Esophagus muscularis mucosa (tissue), 4 donors: ENCODE results near the gene RNASE12. TPM values are rescaled to one million over a fixed set of nuclear protein-coding genes. Genes with fewer than 3 reads are reported as not detected.

Source experiments
- DNase-seq: peaks from one replicate; pipeline ENCODE4 v3.0.0-alpha.2; 2017; ENCODE audit errors: extremely low spot score
- H3K27ac ChIP-seq, 4 donors: fragments of 200-600 bp; sonication (generic); replicated peaks in 1 of 4; 1 replicate in 3 of 4; 2 replicates in 1 of 4; pipeline ENCODE4 v1.5.1; 2016 to 2019; ENCODE audit warnings: mild to moderate bottlenecking in 1 of 4
- H3K27me3 ChIP-seq, 4 donors: fragments of 200-600 bp; sonication (generic); one replicate each; pipeline versions ENCODE4 v1.5.1 to v1.6.0; 2016 to 2019
- H3K36me3 ChIP-seq, 4 donors: fragments of 200-600 bp; sonication (generic); one replicate each; pipeline ENCODE4 v1.5.1; 2016 to 2019
- H3K4me1 ChIP-seq, 4 donors: fragments of 200-600 bp; sonication (generic); one replicate each; pipeline ENCODE4 v1.5.1; 2016 to 2019
- H3K4me3 ChIP-seq, 4 donors: fragments of 200-600 bp; sonication (generic); 1 replicate in 2 of 4; 2 replicates in 2 of 4; pipeline ENCODE4 v1.5.1; 2016 to 2019; ENCODE audit warnings: mild to moderate bottlenecking in 4 of 4, moderate library complexity in 1 of 4
- H3K9me3 ChIP-seq, 4 donors: fragments of 200-600 bp; sonication (generic); 1 replicate in 3 of 4; 2 replicates in 1 of 4; pipeline ENCODE4 v1.5.1; 2016 to 2019
- EP300 ChIP-seq: sonication (generic); formaldehyde crosslinking; IDR thresholded peaks from one replicate; pipeline ENCODE4 v1.6.1; 2017; ENCODE audit warnings: antibody characterized with exemption
- POLR2A ChIP-seq: fragments of 450-650 bp; IDR thresholded peaks from one replicate; pipeline ENCODE4 v1.6.1; 2017; ENCODE audit warnings: antibody characterized with exemption, moderate library complexity, mild to moderate bottlenecking, low read depth
- POLR2AphosphoS5 ChIP-seq, 2 donors: sonication (generic); formaldehyde crosslinking; IDR thresholded peaks; one replicate each; pipeline ENCODE4 v1.6.1; 2017; ENCODE audit warnings: antibody characterized with exemption in 2 of 2
- WGBS: methylation state at CpG from one replicate; pipeline ENCODE4 v1.1.5; 2018; 5-methylcytosine and 5-hydroxymethylcytosine counted together
- intact Hi-C: fragments of 100-400 bp; cut with DNase I; formaldehyde crosslinking; loops from one replicate; pipeline ENCODE4 v1.15.1; 2023
- total RNA-seq, 4 donors: library from RNA; depleted of rRNA; stranded (reverse); fragments of >200 nt; gene quantifications; one replicate each; pipeline versions ENCODE4 v1.1.0 to v1.2.1, GENCODE V29; 2016
- TF ChIP-seq, protein P1 (sequence below), 3 experiments: fragments of 200-600 bp in 2 of 3; fragments of 450-650 bp in 1 of 3; sonication (generic) in 2 of 3; IDR thresholded peaks; one replicate each; pipeline ENCODE4 v1.5.1; 2017 to 2019; ENCODE audit warnings: antibody characterized with exemption in 3 of 3, mild to moderate bottlenecking in 2 of 3, moderate library complexity in 1 of 3

The RNASE12 gene
- total RNA-seq, 4 donors from 2014 or later: not detected

GRCh38 chr14:20631023-20631879, 40.1 kb upstream of the RNASE12 start:
- 3% methylated on average over 19 of the region's 19 CpGs for WGBS
- H3K27me3 ChIP-seq: peaks cover 0 to 77% (median 7%) of the 10 kb centered on the region in 4 donors
- no peaks in the 10 kb centered on the region for H3K9me3 ChIP-seq
- H3K4me3 ChIP-seq: peak overlapping the region; percentile 21 to 49 (median 36)
- intact Hi-C loops: no loop called here
- DNase-seq: no peak
- H3K27ac ChIP-seq: no peak overlapping the region
- TF ChIP-seq, protein P1, sequence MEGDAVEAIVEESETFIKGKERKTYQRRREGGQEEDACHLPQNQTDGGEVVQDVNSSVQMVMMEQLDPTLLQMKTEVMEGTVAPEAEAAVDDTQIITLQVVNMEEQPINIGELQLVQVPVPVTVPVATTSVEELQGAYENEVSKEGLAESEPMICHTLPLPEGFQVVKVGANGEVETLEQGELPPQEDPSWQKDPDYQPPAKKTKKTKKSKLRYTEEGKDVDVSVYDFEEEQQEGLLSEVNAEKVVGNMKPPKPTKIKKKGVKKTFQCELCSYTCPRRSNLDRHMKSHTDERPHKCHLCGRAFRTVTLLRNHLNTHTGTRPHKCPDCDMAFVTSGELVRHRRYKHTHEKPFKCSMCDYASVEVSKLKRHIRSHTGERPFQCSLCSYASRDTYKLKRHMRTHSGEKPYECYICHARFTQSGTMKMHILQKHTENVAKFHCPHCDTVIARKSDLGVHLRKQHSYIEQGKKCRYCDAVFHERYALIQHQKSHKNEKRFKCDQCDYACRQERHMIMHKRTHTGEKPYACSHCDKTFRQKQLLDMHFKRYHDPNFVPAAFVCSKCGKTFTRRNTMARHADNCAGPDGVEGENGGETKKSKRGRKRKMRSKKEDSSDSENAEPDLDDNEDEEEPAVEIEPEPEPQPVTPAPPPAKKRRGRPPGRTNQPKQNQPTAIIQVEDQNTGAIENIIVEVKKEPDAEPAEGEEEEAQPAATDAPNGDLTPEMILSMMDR (IDR thresholded peaks at IDR 0.05): no peak
- peak in 1 of 2 donors; percentile 8 for TF ChIP-seq POLR2AphosphoS5 (IDR thresholded peaks at IDR 0.05)
- peaks cover 31 to 57% (median 43%) of the 10 kb centered on the region in 4 donors for H3K4me1 ChIP-seq
- no peaks in the 10 kb centered on the region for H3K36me3 ChIP-seq

DNA sequence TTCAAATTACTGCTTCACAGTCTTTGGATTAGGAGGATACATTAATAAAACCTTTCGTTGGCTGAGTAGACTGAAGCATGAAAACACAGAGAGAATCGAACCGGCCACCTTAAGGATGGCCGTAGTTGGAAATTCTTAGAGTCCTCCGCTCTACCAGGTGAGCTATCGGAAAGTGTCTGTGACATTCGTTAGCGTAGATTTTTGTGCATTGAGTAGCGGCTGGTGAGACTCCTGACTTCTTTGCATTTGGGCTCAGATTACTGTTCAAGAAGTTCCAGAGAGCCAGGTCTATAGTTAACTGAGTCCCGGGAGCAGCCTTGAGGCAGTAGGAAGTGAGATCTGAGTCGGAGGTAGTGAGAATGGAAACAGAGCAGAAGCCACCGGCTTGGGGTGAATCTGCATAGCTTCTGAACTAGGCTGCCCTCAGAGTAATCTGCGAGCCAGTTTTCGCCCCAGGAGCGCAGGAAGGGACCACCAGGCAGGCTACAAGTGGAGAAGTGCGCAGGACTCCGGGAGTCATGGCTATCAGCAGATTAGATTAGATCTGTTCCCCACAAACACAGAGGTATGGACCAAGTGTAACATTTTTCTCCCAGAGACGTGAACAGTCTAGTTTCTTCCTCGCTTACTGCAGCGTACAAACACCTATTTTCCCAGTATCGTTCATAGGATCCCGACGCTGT, 39.3 kb upstream of the RNASE12 start:
- DNase-seq: no peak
- Histone ChIP-seq H3K4me3 (peak overlapping the region; percentile 0 to 49 (median 26)), H3K27ac (no peak overlapping the region), H3K4me1 (peaks cover 38 to 65% (median 51%) of the 10 kb centered on the region in 4 donors), H3K9me3 (no peaks in the 10 kb centered on the region), H3K27me3 (peaks cover 0 to 73% (median 7%) of the 10 kb centered on the region in 4 donors), H3K36me3 (no peaks in the 10 kb centered on the region)
- intact Hi-C loops: no loop called here
- TF ChIP-seq EP300: no peak
- no peak for TF ChIP-seq POLR2A
- 4% methylated on average over 23 of the region's 23 CpGs for WGBS

DNA sequence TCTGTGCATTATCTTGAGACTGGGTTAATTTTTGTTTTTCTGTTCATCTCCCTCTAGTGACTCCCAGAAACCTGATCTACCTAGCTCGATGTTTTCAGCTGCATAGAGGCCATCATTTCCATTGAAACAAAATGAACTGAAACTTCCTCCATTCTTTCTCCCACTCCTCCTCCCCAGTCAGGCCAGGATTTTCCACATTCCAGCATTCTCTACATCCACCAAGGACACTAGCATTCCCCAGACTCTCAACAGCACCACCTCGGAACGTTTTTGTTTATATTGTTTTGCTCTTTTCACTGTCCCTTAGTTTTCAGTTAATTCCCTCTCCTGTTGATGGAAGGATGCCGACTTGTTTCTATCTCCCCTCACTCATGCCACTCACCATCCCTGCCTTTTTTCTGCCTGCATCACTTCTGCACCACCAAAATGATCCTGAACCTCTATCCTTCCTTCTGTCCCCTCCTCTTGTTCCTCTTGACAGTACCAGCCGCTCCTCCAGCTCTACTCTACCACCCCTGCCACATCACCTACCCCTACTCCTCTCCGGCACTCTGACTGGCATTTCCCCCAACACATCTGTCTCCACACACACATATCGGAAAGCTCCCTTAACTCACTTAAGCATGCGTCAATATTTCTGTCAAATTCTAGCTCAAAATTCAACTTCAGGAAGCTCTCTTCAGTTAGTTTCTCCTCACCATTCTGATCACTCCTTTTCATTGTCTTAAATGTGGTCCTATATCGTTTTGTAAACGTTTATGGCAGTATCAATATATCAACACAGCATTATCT, 37.1 kb upstream of the RNASE12 start:
- Histone ChIP-seq H3K4me3 (no peak overlapping the region), H3K4me1 (peaks cover 34 to 79% (median 63%) of the 10 kb centered on the region in 4 donors), H3K27me3 (peaks cover 0 to 73% (median 10%) of the 10 kb centered on the region in 4 donors), H3K9me3 (no peaks in the 10 kb centered on the region), H3K27ac (no peak overlapping the region), H3K36me3 (no peaks in the 10 kb centered on the region)
- intact Hi-C loops: no loop called here
- 44% methylated on average over 10 of the region's 10 CpGs for WGBS
- DNase-seq: no peak
- no peak for TF ChIP-seq POLR2AphosphoS5 (IDR thresholded peaks at IDR 0.05)
- TF ChIP-seq, protein P1 (IDR thresholded peaks at IDR 0.05): no peak
- no peak for TF ChIP-seq POLR2A
- no peak for TF ChIP-seq EP300

- Histone ChIP-seq H3K9me3 (no peaks in the 10 kb centered on the region), H3K36me3 (no peaks in the 10 kb centered on the region), H3K4me1 (peaks cover 26 to 79% (median 62%) of the 10 kb centered on the region in 4 donors), H3K27me3 (peaks cover 0 to 74% (median 10%) of the 10 kb centered on the region in 4 donors), H3K27ac (no peak overlapping the region), H3K4me3 (no peak overlapping the region)
- 59% methylated on average over 5 of the region's 5 CpGs for WGBS
- intact Hi-C loops: no loop called here
- TF ChIP-seq POLR2AphosphoS5 (IDR thresholded peaks at IDR 0.05) (no peak), EP300 (no peak)
- DNase-seq: no peak
Observed at GRCh38 chr14:20627346-20628027, 36.3 kb upstream of the RNASE12 start.

DNA sequence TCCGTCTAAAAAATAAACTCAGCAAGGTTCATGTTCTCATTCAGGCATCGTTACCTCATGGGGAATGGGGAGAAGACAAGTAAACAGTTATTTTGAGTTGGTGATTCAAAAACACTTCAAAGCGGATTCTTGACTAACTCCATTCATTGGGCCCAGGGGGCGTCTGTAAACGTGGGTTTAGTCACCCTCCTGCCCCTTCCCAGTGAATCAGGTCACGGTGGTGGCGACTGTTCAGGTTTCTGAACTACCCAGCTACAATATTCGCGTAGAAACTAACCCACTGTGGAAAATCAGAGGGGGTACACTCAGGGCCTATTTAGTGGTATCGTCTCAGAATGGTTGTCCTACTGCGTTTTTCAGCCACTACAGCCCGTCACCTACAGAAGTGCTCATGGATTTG, 35.1 kb upstream of the RNASE12 start:
- no peaks in the 10 kb centered on the region for H3K36me3 ChIP-seq
- peak overlapping the region; percentile 32 to 46 (median 36) for H3K4me3 ChIP-seq
- H3K27me3 ChIP-seq: peaks cover 0 to 65% (median 10%) of the 10 kb centered on the region in 4 donors
- H3K4me1 ChIP-seq: peaks cover 14 to 67% (median 50%) of the 10 kb centered on the region in 4 donors
- intact Hi-C loops: no loop called here
- no peaks in the 10 kb centered on the region for H3K9me3 ChIP-seq
- TF ChIP-seq POLR2A (no peak), POLR2AphosphoS5 (IDR thresholded peaks at IDR 0.05) (no peak), EP300 (no peak)
- TF ChIP-seq, protein P1 (IDR thresholded peaks at IDR 0.05): no peak
- no peak for DNase-seq
- H3K27ac ChIP-seq: no peak overlapping the region
- WGBS: 17% methylated on average over 12 of the region's 12 CpGs
